HFF-Myc (cell line): ENCODE results near the gene PPEF2.

ENCODE experiments used
- DNase-seq: peaks from one replicate; pipeline ENCODE4 v3.0.0-alpha.2; 2011; ENCODE audit warnings: low read depth; ENCODE audit errors: extremely low read depth
- H3K4me3 ChIP-seq: replicated peaks from 2 replicates; pipeline ENCODE4 v1.5.1; 2011; ENCODE audit warnings: low read depth, mild to moderate bottlenecking, control low read depth, low read length
- CTCF ChIP-seq: IDR thresholded peaks from 2 replicates; pipeline ENCODE4 v1.5.1; 2012; ENCODE audit warnings: mild to moderate bottlenecking, low read depth, low read length, control low read depth; ENCODE audit errors: missing control alignments

Gene PPEF2

GRCh38 chr4:75895744-75896314, 6.4 kb downstream of the PPEF2 start:
- H3K4me3 ChIP-seq = no peak overlapping the region
- no peak for DNase-seq
- TF ChIP-seq CTCF = peak; percentile 62

GRCh38 chr4:75892508-75892907, 9.7 kb downstream of the PPEF2 start:
- H3K4me3 ChIP-seq = no peak overlapping the region
- peak; percentile 8 for TF ChIP-seq CTCF
- no peak for DNase-seq

GRCh38 chr4:75891611-75892010, 10.6 kb downstream of the PPEF2 start:
- DNase-seq = no peak
- TF ChIP-seq CTCF = no peak
- no peak overlapping the region for H3K4me3 ChIP-seq

- TF ChIP-seq CTCF = no peak
These were observed 12.6 kb downstream of the PPEF2 start for GRCh38 chr4:75889537-75890199.

GRCh38 chr4:75886104-75886503, 16.1 kb downstream of the PPEF2 start:
- no peak for DNase-seq
- TF ChIP-seq CTCF = no peak
- no peak overlapping the region for H3K4me3 ChIP-seq

More at GRCh38 chr4:75889537-75890199, 12.6 kb downstream of the PPEF2 start:
- no peak overlapping the region for H3K4me3 ChIP-seq
- DNase-seq = no peak

- no peak for DNase-seq
- TF ChIP-seq CTCF = no peak
- H3K4me3 ChIP-seq = no peak overlapping the region
These were observed 20.8 kb downstream of the PPEF2 start for GRCh38 chr4:75881476-75881875.
